Caco-2 (cell line): ENCODE measurements around the gene PIEZO1. TPM values are rescaled to one million over a fixed set of nuclear protein-coding genes. Genes with fewer than 3 reads are reported as not detected.

ENCODE experiments used
- BruUV-seq: library from RNA; stranded (reverse); fragments of 400-500 nt; replicated peaks from 2 replicates; lab custom pipeline; 2021; lab: Mats Ljungman, UMichigan
- CTCF ChIA-PET: fragments of 300-600 bp; sonication (Branson Sonifier 250); formaldehyde crosslinking; loops from one replicate; lab custom pipeline; 2022; ENCODE audit warnings: antibody characterized with exemption; lab: Charles Lee
- POLR2A ChIA-PET: fragments of 300-600 bp; sonication (Branson Sonifier 250); formaldehyde crosslinking; loops from one replicate; lab custom pipeline; 2022; ENCODE audit warnings: antibody characterized with exemption; lab: Charles Lee
- DNase-seq, 2 experiments: peaks; one replicate each; pipeline versions ENCODE4 v3.0.0 to v3.0.0-alpha.2; 2020 to 2022
- H3K27me3 ChIP-seq: replicated peaks from 2 replicates; pipeline ENCODE4 v1.6.0; 2011; ENCODE audit warnings: low read length; ENCODE audit not compliant: control insufficient read depth, insufficient read depth
- H3K36me3 ChIP-seq: 2 replicates; pipeline ENCODE4 v1.5.1; 2011; ENCODE audit warnings: low read length; ENCODE audit not compliant: control insufficient read depth, insufficient read depth
- H3K4me1 ChIP-seq: fragments of 250-450 bp; sonication (Bioruptor Pico); 2 replicates; pipeline ENCODE4 v1.5.1; 2020; ENCODE audit warnings: mild to moderate bottlenecking
- H3K4me3 ChIP-seq: 2 replicates; pipeline ENCODE4 v1.5.1; 2011; ENCODE audit warnings: low read depth, mild to moderate bottlenecking, control low read depth, low read length
- H3K9me3 ChIP-seq: fragments of 250-450 bp; sonication (Bioruptor Pico); 2 replicates; pipeline ENCODE4 v1.5.1; 2020; ENCODE audit warnings: mild to moderate bottlenecking, moderate library complexity
- H3K27ac Mint-ChIP-seq: one replicate; pipeline ENCODE4 v1.8.0; 2022; ENCODE audit warnings: mixed read lengths; ENCODE audit not compliant: unreplicated experiment
- H3K27me3 Mint-ChIP-seq: one replicate; pipeline ENCODE4 v1.8.0; 2022; ENCODE audit warnings: mixed read lengths; ENCODE audit not compliant: insufficient read depth, unreplicated experiment
- H3K36me3 Mint-ChIP-seq: one replicate; pipeline ENCODE4 v1.8.0; 2022; ENCODE audit warnings: mild to moderate bottlenecking, mixed read lengths; ENCODE audit not compliant: insufficient read depth, unreplicated experiment
- H3K4me1 Mint-ChIP-seq: one replicate; pipeline ENCODE4 v1.8.0; 2022; ENCODE audit warnings: low read depth, mixed read lengths; ENCODE audit not compliant: unreplicated experiment
- H3K4me3 Mint-ChIP-seq: one replicate; pipeline ENCODE4 v1.8.0; 2022; ENCODE audit warnings: mild to moderate bottlenecking, moderate library complexity, mixed read lengths; ENCODE audit not compliant: unreplicated experiment
- H3K9me3 Mint-ChIP-seq: one replicate; pipeline ENCODE4 v1.8.0; 2022; ENCODE audit warnings: mixed read lengths; ENCODE audit not compliant: unreplicated experiment
- CTCF ChIP-seq, 2 experiments: fragments of 200-600 bp in 1 of 2; IDR thresholded peaks; 1 replicate in 1 of 2; 2 replicates in 1 of 2; pipeline versions ENCODE4 v1.5.1 to v1.8.0; 2011 to 2022; ENCODE audit warnings: antibody characterized with exemption in 1 of 2, control low read depth in 1 of 2, inconsistent platforms in 1 of 2, low read depth in 1 of 2, low read length in 1 of 2, mild to moderate bottlenecking in 1 of 2, moderate library complexity in 1 of 2; ENCODE audit not compliant: insufficient read depth in 1 of 2, severe bottlenecking in 1 of 2, unreplicated experiment in 1 of 2
- intact Hi-C: fragments of 100-400 bp; cut with micrococcal nuclease; formaldehyde crosslinking; loops from one replicate; pipeline ENCODE4 v1.10.0; 2022; ENCODE audit not compliant: unreplicated experiment
- total RNA-seq: library from RNA; stranded (reverse); gene quantifications from 2 replicates; pipeline ENCODE4 v1.2.3, GENCODE V29; 2022

Gene PIEZO1
- total RNA-seq, 1 experiment from 2014 or later: 248 TPM

- POLR2A ChIA-PET: no interaction called here
- TF ChIP-seq CTCF (IDR thresholded peaks at IDR 0.05; ENCODE audit: insufficient read depth in 1 of 2, low read depth in 1 of 2, low read length in 1 of 2, severe bottlenecking in 1 of 2, unreplicated experiment in 1 of 2): no peak
- no peak for DNase-seq
- Histone ChIP-seq H3K4me1 (no peaks in the 10 kb centered on the region), H3K9me3 (no peaks in the 10 kb centered on the region), H3K27me3 (no peaks in the 10 kb centered on the region), H3K36me3 (no peaks in the 10 kb centered on the region), H3K4me3 (no peak overlapping the region)
- CTCF ChIA-PET: no interaction called here
- H3K4me3 Mint-ChIP-seq: no peak overlapping the region
- intact Hi-C loops: no loop called here
- H3K36me3 Mint-ChIP-seq: peaks cover 3% of the 10 kb centered on the region
- no peak overlapping the region for H3K27ac Mint-ChIP-seq
- no peaks in the 10 kb centered on the region for H3K9me3 Mint-ChIP-seq
- no peaks in the 10 kb centered on the region for H3K4me1 Mint-ChIP-seq
- no TSS peak for BruUV-seq
- no peaks in the 10 kb centered on the region for H3K27me3 Mint-ChIP-seq
These were observed 111.2 kb downstream of the PIEZO1 start for GRCh38 chr16:88673716-88674379.

- H3K4me1 Mint-ChIP-seq: no peaks in the 10 kb centered on the region
- no peak overlapping the region for H3K27ac Mint-ChIP-seq
- intact Hi-C loops: no loop called here
- Histone ChIP-seq H3K4me1 (no peaks in the 10 kb centered on the region), H3K27me3 (no peaks in the 10 kb centered on the region), H3K4me3 (no peak overlapping the region), H3K36me3 (no peaks in the 10 kb centered on the region), H3K9me3 (no peaks in the 10 kb centered on the region)
- no TSS peak for BruUV-seq
- TF ChIP-seq CTCF (IDR thresholded peaks at IDR 0.05; ENCODE audit: insufficient read depth in 1 of 2, low read depth in 1 of 2, low read length in 1 of 2, severe bottlenecking in 1 of 2, unreplicated experiment in 1 of 2): peak; percentile 15 to 44
- H3K36me3 Mint-ChIP-seq: peaks cover 13% of the 10 kb centered on the region
- ChIA-PET POLR2A (no interaction called here), CTCF (interaction anchor here (0.6 to 1.3 kb wide), 5 partner anchors 12 to 65 kb away, joined by 3 to 10 read pairs (median 4); no protein-coding TSS in a partner anchor)
- H3K4me3 Mint-ChIP-seq: no peak overlapping the region
- H3K9me3 Mint-ChIP-seq: no peaks in the 10 kb centered on the region
- H3K27me3 Mint-ChIP-seq: no peaks in the 10 kb centered on the region
- peak in 1 of 2 experiments; percentile 51 for DNase-seq
These were observed 112.2 kb downstream of the PIEZO1 start for GRCh38 chr16:88672776-88673175.

- no peaks in the 10 kb centered on the region for H3K36me3 ChIP-seq
- H3K27me3 ChIP-seq: no peaks in the 10 kb centered on the region
- Mint-ChIP-seq H3K9me3 (no peaks in the 10 kb centered on the region), H3K4me1 (no peaks in the 10 kb centered on the region), H3K4me3 (no peak overlapping the region), H3K27me3 (no peaks in the 10 kb centered on the region), H3K27ac (no peak overlapping the region), H3K36me3 (peaks cover 21% of the 10 kb centered on the region)
- no peak overlapping the region for H3K4me3 ChIP-seq
- ChIA-PET POLR2A (interaction anchor here (0.5 kb wide), 1 partner anchor 102 kb away, joined by 3 read pairs; the partner anchor contains the start of gene ZC3H18), CTCF (interaction anchor here (1.3 kb wide), 2 partner anchors 9 to 11 kb away, joined by 3 to 5 read pairs; partner anchors contain the start of gene MVD)
- H3K9me3 ChIP-seq: no peaks in the 10 kb centered on the region
- H3K4me1 ChIP-seq: no peaks in the 10 kb centered on the region
- DNase-seq: no peak
- intact Hi-C loops: no loop called here
- no TSS peak for BruUV-seq
- no peak for TF ChIP-seq CTCF (IDR thresholded peaks at IDR 0.05; ENCODE audit: insufficient read depth in 1 of 2, low read depth in 1 of 2, low read length in 1 of 2, severe bottlenecking in 1 of 2, unreplicated experiment in 1 of 2)
These were observed 113.2 kb downstream of the PIEZO1 start for GRCh38 chr16:88671806-88672205.
